HG02571 (cell line): Measurements from ENCODE around the gene BRAF.
"Not testable (repeated sequence)": the region's sequence is repeated elsewhere in the genome, so short reads cannot be mapped to it uniquely, and the experiment has no call there.

ENCODE experiments used
- ATAC-seq: cut with Tn5 transposase; IDR thresholded peaks from one replicate; pipeline ENCODE4 v1.9.1; 2021; ENCODE audit warnings: mild to moderate bottlenecking, moderate library complexity; ENCODE audit not compliant: unreplicated experiment

BRAF gene

DNA sequence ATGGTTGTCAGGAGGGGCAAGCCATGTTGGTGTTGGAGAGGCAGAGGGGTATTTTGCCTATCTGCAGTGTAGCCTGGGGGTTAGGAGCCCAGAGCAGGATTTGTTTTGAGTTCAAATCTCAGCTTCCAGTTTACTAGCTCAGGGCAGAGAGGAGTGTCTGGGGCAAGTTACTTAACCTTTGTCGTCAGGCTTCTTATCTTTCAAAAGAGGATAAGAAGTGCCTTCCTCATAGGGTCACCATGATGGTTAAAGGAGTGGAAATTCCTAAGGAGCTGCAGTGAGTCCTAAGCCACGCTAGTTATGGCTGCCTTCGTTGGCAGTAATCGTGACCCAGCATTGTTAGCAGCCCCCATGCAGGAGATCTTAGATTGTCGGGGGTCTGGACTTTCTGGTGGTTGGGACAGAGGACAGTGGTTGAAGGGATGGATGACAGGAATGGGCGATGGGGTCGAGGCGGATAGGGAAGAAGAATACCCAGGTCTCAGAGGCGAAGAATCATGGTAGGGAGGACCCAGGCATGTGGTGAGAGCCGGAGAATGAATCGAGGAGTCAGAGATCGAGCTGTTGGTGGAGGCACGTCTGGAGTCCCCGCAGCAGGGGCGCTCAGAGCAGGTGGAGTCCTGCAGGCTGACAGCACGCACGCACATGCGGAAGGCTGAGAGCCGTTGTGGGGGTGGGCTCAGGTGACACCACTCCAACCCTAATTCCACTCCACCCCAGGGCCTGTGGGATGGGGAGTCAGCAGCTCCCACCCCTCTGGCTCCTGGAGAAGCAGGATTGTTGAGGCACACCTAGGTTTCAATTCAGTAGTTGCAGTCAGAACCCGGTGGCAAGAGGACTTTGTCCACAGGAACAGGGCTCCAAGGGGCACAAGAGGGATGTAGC, 240.4 kb downstream of the BRAF start:
- ATAC-seq = no peak

DNA sequence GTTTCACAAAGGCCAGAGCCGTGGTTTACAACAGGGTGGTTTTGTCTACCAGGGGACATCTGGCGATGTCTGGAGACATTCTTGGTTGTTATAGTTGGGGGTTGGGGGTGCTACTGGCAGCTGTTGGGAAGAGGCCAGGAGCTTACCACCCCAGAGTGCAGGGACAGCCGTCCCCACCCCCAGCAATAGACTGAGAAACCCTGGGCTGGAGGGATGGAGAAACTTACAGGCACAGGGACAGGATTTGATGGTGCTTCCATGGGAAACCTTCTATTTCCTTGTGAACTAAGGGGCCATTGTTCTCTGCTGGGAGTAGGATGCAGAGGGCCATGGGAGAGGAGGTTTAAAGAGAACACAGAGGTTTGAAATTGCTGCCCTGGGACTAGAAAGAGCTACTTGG, 241.1 kb downstream of the BRAF start:
- ATAC-seq = no peak

DNA sequence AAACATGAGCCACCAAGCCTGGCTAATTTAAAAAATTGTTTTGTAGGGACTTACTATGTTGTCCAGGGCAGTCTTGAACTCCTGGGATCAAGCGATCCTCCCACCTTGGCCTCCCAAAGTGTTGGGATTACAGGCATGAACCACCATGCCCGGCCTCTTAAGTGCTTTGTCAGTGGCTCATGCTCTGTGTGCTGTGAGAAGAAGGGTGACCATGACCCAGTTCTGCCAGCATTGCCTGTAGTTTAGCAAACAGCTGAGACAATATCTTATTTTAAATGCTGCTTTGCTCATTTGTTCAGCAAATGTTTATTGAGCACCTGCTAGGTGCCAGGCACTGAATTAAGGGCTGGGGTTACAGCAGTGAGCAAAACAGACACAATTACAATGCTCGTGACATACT, 243.0 kb downstream of the BRAF start:
- no peak for ATAC-seq

DNA sequence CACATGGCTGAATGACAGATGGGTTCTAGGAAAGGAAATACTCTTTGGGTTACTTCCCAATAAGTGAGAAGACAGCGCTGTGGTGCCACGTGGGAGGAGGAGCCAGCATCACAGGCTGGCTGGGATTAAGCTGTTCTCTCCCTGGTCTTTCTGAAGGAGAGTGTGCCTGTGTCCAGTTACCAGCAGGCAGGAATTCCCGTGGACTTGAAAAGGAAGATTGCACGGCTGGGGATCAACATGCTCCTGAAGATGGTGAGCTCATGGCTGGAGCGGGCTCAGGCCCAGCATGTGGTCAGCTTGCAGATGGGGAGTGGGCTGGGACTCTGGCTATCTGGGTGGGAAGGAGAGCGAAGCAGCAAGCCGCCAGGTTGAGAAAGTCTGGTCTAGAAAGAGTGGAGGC, 243.8 kb downstream of the BRAF start:
- ATAC-seq = no peak

DNA sequence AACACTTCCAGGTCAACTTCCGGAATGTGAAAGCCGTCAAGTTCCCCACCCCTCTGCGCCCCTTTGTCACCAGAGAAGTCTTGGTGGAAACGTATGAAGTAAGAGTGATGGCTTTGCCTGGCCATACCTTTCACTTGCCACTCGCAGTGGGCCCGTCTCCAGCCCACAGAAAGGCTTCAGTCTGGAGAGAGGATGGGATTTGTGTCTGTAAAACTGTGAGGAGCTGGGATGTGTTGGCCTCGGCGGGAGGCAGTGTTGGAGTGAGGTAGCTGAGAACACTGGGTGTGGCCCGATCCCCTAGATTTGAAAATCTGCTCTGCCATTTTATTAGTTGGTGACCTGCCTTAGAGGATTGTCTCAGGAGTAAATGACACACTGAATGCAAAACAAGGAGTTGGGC, 245.5 kb downstream of the BRAF start:
- ATAC-seq = no peak

DNA sequence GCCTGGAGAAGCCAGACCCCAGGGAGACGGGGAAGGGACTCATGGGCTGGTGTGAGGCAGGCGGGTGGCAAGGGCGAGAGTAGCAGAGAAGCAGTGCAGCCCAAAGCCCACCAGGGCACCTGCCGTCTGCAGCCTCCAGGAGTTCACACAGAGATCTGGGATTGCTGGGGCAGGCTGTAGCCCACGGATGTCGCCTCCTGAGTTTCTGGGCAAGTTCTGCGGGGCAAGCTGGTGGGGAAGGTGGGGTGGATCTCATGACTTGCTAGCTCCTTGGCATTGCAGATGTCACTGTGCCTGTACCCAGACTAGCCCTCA, 246.0 kb downstream of the BRAF start:
- no peak for ATAC-seq

DNA sequence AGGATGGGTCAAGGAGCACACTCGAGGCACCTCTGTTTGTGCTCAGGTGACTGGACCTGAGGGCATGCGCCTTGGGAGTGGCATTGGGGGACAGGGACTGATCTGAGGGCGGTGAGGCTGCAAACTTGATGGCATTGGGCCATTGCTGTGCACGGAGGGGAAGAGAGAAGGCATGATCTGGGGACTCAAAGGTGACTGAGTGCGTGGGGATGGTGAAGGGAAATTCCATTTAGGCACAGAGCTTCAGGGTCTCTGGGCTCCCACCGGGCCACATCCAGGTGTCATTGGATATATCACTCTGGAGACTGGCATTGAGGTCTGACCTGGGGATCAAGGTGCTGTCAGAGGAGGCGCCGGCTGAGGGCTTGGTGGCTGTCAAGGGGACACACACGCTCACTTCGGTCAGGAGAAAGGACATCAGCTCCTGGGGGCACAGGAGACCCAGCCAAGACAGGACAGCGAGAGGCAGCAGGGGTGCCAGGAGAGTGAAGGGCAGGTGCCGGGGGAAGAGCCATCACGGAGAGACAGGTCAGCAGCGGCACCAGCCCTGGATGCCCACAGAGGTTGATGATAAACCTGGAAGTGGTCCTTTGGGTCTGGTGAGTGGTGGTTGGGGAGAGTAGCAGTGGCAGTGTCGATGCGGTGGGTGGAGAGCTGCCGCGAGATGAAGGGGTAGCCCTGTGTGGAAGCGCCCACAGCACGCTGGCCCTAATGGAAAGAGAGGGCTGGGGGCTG, 246.5 kb downstream of the BRAF start:
- ATAC-seq = no peak

DNA sequence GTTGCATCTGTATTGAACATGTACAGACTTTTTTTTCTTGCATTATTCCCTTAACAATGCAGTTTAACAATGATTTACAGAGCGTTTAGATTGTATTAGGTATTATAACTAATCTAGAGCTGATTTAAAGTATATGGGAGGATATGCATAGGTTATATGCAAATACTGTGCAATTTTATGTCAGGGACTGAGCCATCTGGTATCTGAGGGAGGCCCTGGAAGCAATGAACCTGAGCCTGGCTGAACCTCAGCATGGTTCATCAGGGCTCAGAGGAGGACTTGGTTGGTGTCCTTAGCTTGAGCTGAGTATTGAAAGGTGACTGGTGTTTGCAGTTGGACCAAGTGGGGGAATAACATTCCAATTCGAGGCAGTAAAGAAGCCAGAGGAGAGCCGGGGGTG, 247.2 kb downstream of the BRAF start:
- ATAC-seq = no peak

DNA sequence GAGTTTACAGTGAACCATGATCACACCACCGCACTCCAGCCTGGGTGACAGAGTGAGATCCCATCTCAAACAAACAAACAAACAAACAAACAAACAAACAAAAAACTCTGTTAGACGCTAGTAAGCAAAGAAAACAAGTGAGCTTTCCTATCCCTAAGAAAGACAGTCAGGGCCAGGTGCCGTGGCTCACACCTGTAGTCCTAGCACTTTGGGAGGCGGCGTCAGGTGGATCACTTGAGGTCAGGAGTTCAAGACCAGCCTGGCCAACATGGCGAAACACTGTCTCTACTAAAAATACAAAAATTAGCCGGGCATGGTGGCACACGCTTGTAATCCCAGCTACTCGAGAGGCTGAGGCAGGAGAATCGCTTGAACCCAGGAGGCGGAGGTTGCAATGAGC, 247.8 kb downstream of the BRAF start:
- ATAC-seq = not testable (repeated sequence)

DNA sequence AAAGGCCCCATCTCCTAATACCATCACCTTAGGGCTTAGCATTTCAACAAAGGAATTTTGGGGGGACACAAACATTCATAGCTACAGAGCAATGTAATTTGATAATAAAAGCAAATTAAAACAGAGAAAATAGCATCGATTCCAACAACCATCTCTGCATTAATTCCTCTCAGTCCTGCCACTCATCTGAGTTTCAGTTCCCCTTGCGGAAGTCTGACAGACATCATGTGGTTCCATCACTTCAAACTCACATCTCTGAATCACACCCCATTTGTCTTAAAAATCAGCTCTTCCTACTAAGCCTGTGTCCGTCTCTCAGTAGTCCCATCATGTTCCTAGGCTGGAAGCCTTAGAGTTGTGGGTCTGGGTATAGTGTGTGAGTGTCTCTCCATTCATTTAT, 248.4 kb downstream of the BRAF start:
- peak; percentile 37 for ATAC-seq

DNA sequence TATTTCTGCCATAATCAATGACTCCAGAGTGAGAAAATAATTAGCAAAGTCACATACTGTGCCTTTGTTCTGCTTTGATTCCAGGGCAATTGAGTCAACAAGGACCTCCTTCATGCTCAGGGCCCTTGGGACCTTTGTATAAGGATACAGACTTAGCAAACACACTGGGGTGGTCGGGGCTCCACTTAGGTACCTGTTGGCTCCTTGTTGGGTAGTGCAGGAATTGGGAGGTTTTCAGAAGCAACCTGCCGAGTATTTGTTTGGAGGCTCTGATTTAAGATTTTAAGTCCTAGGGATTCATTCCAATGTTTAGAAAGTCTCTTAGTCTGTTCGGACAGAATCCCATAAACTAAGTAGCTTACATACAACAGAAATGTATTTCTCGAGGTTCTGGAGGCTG, 249.0 kb downstream of the BRAF start:
- no peak for ATAC-seq

DNA sequence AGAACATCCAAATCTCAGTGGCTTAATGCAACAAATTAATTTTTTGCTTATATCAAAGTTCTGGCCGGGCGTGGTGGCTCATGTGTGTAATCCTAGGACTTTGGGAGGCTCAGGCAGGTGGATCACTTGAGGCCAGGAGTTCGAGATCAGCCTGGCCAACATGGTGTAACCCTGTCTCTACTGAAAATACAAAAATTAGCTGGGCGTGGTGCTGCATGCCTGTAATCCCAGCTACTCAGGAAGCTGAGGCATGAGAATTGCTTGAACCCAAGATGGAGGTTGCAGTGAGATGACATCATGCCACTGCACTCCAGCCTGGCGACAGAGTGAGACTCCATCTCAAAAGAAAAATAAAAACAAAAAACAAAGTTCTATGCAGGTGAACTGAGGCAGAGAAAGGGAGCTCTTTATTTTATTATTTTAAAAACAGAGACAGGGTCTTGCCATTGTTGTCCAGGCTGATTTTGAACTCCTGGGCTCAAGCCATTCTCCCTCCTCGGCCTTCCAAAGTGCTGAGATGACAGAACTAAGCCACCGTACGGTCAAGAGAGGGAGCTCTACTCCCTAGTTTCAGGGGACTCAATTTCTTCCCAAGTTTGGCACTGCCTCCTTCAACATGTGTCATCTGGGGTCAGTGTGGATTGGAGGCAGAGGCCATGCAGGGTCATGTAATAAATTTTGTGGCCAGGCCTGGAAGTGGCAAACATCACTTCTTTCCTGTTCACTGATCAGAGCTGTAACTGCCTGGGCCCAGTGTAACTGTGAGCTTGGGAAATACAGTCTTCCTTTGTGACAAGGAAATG, 249.6 kb downstream of the BRAF start:
- ATAC-seq = no peak

DNA sequence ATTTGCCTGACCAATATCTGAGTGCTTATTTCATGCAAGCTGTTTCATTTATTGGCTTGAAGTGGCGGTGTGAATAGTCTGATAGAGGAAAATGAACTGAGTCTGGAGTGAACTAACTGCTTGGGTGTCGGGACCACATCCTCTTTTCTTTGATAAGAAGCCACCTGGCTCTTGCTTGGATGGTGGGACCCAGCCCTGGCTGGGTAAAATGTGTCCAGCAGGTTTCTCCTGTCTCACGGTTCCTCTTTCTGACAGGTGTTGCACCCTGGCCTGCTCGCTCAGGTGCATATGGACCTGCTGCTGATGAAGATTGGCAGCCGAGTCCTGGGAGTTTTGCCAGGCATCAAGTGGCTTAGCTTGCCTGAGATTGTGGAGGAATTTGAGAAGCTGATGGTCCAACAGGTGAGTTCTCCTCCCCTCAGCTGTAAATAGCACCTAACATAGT, 250.4 kb downstream of the BRAF start:
- ATAC-seq = no peak

DNA sequence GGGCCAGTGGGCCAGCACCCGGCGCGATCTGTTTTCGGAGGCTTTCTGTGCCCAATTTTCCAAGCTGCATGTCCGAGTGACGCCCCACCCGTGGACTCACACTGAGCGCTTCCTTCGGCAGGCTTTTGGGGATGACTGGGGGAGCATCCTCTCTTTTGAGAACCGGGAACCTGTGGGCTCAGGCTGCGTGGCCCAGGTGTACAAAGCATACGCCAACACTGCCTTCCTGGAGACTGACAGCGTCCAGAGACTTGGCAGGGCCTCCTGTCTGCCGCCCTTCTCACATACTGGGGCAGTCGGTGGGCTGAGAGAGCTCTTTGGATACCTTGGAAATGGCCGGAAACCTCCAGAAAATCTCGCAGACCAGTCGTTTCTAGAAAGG, 251.0 kb downstream of the BRAF start:
- ATAC-seq = no peak

DNA sequence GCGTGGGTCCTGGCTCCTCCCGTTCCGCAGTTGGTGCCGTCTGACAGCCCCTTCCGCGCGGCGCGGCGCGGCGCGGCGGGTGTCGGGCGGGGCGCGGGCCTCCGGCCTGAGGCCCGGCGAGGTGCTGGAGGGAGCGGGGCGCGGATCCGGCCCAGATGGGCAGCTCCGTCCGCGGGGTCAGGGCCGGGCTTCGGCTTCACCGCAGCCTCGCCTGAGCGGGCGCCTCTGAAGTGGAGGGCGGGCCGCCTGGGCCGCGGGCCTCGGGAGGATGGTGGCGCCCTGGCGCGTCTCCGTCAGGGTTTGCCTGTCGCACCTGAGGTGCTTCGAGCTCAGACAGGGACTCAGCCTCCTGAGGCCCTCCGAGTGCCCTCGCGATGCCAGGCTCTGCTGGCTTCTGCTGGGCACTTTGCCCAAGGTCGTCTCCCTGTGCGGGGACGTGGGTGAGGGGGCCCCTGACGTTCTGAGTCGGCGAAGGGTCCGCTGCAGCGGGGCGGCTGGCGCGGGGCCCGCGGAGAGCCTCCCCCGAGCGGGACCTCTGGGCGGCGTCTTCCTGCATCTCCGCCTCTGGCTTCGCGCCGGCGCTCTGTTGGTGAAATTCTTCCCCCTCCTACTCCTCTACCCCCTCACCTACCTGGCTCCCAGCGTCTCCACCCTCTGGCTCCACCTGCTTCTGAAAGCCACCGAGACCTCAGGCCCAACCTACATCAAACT, 251.5 kb downstream of the BRAF start:
- peak; percentile 55 for ATAC-seq

DNA sequence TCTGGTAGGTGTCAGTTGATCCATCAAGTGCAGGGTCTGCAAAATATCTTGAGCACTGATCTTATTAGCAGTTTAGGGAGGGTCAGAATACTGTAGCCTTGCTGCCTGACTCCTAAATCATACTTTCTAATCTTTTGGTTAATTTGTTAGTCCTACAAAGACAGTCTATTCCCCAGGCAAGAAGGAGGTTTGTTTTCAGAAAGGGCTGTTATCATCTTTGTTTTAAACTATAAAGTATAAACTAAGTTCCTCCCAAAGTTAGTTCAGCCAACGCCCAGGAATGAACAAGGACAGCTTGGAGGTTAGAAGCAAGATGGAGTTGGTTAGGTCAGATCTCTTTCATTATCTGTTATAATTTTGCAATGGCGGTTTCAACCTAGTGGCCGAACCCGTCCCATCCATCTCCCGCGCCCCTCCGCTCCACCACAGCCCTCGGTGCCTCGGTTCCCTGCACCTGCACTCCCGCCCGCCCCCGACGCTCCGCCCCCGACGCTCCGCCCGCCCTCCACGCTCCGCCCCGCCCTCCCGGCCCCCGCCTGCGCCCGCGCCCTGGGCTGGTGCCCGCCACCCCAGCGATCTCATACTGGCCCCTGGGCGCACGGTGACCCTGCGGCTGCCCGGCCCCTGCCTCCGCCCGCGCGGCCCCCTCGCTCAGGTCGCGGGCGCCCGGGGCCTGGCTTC, 252.2 kb downstream of the BRAF start, which contains the start of gene ADCK2:
Gene ADCK2 (plus strand): TSS at position 564 of the 681 bp plus-strand sequence. CDS start 386 bp downstream, outside the sequence.
- peak; percentile 61 for ATAC-seq

DNA sequence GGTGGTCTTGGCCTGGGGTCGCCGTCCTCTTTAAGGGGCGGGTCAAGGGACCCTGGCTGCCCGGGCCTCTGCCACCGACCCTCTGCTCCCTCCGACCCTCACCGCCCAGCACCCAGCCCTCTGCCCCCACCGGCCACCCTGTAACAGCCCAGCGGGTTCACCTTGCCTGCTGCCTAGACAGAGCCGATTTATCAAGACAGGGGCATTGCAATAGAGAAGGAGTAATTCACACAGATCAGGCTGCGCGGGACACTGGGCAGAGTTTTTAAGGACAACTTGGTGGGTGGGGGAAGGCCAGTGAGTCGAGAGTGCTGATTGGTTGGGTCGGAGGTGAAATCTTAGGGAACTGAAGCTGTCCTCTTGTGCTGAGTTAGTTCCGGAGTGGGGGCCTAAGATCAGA, 252.8 kb downstream of the BRAF start:
- ATAC-seq = no peak

DNA sequence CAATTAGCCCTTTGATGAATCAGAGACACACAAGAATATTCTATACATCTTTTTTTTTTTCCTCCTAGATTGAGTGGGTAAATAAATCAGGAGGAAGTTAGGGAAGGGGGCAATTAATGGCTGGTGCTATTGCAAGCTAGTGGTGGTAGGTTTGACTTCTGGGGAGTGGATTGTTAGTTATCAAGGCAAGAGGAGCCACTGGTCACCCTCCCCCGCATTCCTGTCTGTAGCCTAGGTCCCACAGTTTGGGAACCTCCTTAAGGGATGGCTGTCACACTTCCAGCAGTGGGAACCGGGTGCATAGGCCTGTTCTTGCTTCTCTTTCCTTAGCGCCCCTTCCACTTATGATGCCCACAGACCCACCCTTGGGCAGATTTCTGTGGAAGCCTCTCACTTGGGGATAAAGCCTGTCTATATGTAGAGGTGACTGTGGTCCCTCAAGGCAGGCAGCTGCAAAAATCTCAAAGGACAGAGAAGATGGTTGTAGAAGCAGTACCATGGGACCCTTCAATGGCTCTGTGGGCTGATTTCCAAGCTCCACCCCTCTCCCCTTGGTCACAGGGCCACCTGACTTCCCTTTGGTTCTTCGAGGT, 254.3 kb downstream of the BRAF start:
- no peak for ATAC-seq

DNA sequence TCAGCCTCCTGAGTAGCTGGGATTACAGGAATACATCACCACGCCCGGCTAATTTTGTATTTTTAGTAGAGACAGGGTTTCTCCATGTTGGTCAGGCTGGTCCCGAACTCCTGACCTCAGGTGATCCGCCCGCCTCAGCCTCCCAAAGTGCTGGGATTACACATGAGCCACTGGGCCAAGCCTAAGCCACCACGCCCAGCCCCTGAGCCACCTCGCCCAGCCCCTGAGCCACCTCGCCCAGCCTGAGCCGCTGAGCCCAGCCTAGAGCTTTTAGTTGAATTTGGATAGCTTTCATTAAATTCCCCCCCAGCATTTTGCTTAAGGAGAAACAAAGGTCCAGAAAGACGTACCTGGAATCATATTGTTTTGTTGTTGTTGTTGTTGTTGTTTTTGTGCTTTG, 254.9 kb downstream of the BRAF start:
- not testable (repeated sequence) for ATAC-seq

DNA sequence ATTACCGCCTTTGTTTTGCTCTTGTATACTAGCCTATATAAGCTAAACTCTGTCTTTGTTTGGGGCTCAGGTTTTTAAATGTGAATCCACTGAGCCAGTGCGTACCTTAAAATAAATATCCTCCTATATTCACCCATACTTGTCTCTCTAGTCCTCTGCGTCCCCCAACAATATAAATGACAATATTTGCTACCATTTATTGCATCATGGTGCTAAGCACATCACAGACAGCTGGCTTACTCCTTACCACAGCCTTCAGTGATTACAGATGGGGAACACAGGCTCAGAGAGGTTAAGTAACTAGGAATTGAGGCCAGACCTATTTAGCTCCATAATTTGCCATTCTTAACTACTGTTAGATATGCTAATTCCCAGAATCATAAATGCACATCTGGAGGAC, 255.4 kb downstream of the BRAF start:
- no peak for ATAC-seq
